ENCODE results near the gene TLE6.

GRCh38 chr19:3029065-3029923 is 51.9 kb downstream of the TLE6 start, which contains the start of gene TLE2:
- TF ChIP-seq, protein P1, sequence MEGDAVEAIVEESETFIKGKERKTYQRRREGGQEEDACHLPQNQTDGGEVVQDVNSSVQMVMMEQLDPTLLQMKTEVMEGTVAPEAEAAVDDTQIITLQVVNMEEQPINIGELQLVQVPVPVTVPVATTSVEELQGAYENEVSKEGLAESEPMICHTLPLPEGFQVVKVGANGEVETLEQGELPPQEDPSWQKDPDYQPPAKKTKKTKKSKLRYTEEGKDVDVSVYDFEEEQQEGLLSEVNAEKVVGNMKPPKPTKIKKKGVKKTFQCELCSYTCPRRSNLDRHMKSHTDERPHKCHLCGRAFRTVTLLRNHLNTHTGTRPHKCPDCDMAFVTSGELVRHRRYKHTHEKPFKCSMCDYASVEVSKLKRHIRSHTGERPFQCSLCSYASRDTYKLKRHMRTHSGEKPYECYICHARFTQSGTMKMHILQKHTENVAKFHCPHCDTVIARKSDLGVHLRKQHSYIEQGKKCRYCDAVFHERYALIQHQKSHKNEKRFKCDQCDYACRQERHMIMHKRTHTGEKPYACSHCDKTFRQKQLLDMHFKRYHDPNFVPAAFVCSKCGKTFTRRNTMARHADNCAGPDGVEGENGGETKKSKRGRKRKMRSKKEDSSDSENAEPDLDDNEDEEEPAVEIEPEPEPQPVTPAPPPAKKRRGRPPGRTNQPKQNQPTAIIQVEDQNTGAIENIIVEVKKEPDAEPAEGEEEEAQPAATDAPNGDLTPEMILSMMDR (conservative IDR thresholded peaks at IDR 0.05) = no peak
- TF ChIP-seq ZFX (IDR thresholded peaks at IDR 0.05) = no peak
